ENCODE results near the gene ASB4. TPM values are rescaled to one million over a fixed set of nuclear protein-coding genes. Genes with fewer than 3 reads are reported as not detected.

The ASB4 gene
- total and polyA plus RNA-seq, 11 donors, result 0.18 to 11.5 (median 3.1) TPM

DNA sequence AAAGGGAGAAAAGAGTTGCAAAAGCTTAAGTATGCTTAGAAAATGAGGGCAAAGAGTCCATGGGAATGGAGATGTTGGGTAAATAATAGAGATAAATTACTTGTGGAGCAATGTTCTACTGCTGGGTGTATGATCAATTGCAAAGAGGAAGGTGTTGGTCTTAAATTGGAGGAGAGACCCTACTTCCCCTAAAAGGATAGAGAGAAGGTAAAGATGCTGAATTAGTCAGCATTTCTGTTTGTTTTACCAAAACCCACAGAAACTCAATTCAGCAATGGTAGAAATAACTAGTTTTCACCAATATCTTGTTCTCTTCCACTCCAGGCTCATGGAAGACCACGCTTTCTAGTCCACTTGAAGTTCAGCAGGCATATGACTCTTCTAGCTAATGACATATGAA is 32.1 kb downstream of the ASB4 start:
- no peak for TF ChIP-seq POLR2A (IDR thresholded peaks at IDR 0.05)
- TF ChIP-seq, protein P1, sequence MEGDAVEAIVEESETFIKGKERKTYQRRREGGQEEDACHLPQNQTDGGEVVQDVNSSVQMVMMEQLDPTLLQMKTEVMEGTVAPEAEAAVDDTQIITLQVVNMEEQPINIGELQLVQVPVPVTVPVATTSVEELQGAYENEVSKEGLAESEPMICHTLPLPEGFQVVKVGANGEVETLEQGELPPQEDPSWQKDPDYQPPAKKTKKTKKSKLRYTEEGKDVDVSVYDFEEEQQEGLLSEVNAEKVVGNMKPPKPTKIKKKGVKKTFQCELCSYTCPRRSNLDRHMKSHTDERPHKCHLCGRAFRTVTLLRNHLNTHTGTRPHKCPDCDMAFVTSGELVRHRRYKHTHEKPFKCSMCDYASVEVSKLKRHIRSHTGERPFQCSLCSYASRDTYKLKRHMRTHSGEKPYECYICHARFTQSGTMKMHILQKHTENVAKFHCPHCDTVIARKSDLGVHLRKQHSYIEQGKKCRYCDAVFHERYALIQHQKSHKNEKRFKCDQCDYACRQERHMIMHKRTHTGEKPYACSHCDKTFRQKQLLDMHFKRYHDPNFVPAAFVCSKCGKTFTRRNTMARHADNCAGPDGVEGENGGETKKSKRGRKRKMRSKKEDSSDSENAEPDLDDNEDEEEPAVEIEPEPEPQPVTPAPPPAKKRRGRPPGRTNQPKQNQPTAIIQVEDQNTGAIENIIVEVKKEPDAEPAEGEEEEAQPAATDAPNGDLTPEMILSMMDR (IDR thresholded peaks at IDR 0.05), result no peak
- 92 to 96% (median 95%) methylated on average over 1 of the region's 1 CpG for WGBS, 4 donors
- intact Hi-C loops (cut with DNase I), result no loop called here

DNA sequence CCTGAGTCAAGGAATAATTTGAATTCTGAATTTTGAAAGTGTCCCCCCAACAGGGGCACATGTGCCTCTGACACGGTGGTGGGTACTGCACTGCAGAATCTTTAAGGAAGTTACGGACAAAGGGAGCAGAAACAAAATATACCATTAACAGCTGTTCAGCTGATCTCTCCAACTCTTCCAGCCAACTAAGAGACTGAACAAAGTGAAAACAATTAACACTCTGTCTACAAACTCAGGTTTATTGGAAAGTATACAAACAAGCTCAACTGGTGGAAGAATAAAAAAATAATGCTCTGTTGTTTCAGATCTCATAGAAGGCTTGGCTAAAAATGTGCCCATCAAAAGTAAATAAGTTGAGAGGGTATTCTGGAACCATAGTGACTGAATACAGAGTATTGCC is 34.4 kb downstream of the ASB4 start:
- Histone ChIP-seq H3K36me3 (no peaks in the 10 kb centered on the region), H3K4me3 (no peak overlapping the region), H3K27ac (no peak overlapping the region), H3K4me1 (peaks cover 0 to 6% (median 0%) of the 10 kb centered on the region in 12 donors), H3K27me3 (peaks cover 0 to 6% (median 0%) of the 10 kb centered on the region in 9 donors), H3K9me3 (no peaks in the 10 kb centered on the region)
- WGBS, 4 donors, result 75 to 80% (median 78%) methylated on average over 2 of the region's 2 CpGs
- DNase-seq (no peak), ATAC-seq (no peak)
- TF ChIP-seq, protein P1 (IDR thresholded peaks at IDR 0.05), result no peak
- TF ChIP-seq POLR2A (IDR thresholded peaks at IDR 0.05), result no peak
- intact Hi-C loops (cut with DNase I), result loop anchor here in 2 of 10 donors (10.0 kb wide), 2 partner anchors 345 to 355 kb away; no protein-coding TSS in a partner anchor

More for the DNA sequence above, 32.1 kb downstream of the ASB4 start:
- Histone ChIP-seq H3K4me1 (no peaks in the 10 kb centered on the region), H3K36me3 (no peaks in the 10 kb centered on the region), H3K4me3 (no peak overlapping the region), H3K27me3 (peaks cover 0 to 6% (median 0%) of the 10 kb centered on the region in 9 donors), H3K9me3 (no peaks in the 10 kb centered on the region), H3K27ac (no peak overlapping the region)
- ATAC-seq (no peak), DNase-seq (no peak)

DNA sequence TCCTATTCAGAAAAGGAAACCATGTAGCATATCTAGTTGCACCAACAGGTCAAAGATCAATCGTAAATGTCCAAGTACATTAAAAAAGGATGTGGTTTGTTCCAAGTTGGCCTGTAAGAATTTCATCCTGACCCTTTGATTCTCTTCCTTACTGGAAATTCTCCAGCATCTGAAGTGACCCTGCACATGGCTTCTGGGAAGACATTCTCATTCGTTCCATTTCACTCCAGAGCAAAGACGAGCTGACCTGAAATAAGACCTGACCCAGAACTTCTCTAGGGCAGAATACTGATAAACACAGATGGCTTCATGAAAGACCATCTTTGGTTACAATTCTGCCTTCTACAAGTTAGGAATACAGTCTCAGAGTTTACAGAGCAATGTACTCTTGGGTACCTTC is 39.8 kb downstream of the ASB4 start:
- peak overlapping the region in 2 of 12 donors; percentile 12 to 27 for H3K27ac ChIP-seq
- no peaks in the 10 kb centered on the region for H3K9me3 ChIP-seq
- no peak overlapping the region for H3K4me3 ChIP-seq
- DNase-seq (no peak), ATAC-seq (peak in 2 of 4 donors; percentile 14 to 22)
- peaks cover 0 to 19% (median 0%) of the 10 kb centered on the region in 12 donors for H3K4me1 ChIP-seq
- TF ChIP-seq, protein P1 (IDR thresholded peaks at IDR 0.05), result no peak
- no peak for TF ChIP-seq POLR2A (IDR thresholded peaks at IDR 0.05)
- intact Hi-C loops (cut with DNase I), result loop anchor here in 5 of 10 donors (5.0 to 10.0 kb wide), 4 partner anchors 52 to 349 kb away; no protein-coding TSS in a partner anchor
- no peaks in the 10 kb centered on the region for H3K36me3 ChIP-seq
- H3K27me3 ChIP-seq, result no peaks in the 10 kb centered on the region
- 41 to 52% (median 41%) methylated on average over 3 of the region's 3 CpGs for WGBS, 4 donors

DNA sequence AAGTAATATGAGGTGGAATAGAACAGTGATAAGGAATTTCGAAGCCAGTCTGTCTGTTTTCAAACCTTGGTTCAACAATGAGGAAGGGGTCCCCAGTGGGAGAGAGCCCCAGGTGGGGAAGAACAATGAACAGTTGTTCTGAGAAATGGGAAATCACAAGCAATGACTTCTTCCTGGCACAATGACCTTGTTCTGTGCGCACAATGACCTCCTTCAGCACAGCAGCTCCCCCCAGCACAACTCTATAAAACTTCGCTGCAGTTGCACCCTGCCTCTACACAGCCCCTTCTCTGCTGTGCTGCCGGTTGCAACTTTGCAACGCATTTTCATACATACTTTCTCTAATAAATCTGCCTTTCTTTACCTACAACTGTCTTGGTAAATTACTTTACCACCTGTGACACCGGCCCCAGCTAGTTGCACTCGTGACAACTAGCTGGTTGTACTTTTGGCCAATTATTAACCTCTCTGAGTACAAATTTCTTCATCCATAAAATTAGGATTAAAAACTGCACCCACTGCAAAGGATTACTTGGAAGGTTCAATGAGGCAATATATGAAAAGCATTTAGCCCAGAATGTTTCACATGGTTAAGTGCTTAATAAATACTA is 40.5 kb downstream of the ASB4 start:
- ATAC-seq (peak in 1 of 4 donors; percentile 25), DNase-seq (no peak)
- H3K36me3 ChIP-seq, result no peaks in the 10 kb centered on the region
- no peaks in the 10 kb centered on the region for H3K9me3 ChIP-seq
- peak overlapping the region in 1 of 12 donors; percentile 12 for H3K27ac ChIP-seq
- TF ChIP-seq POLR2A (IDR thresholded peaks at IDR 0.05), result no peak
- TF ChIP-seq, protein P1 (IDR thresholded peaks at IDR 0.05), result no peak
- H3K4me3 ChIP-seq, result no peak overlapping the region
- peaks cover 0 to 19% (median 0%) of the 10 kb centered on the region in 12 donors for H3K4me1 ChIP-seq
- intact Hi-C loops (cut with DNase I), result loop anchor here in 5 of 10 donors (2.0 to 10.0 kb wide), 6 partner anchors 13 to 349 kb away; no protein-coding TSS in a partner anchor
- no peaks in the 10 kb centered on the region for H3K27me3 ChIP-seq
- WGBS, 4 donors, result 59 to 74% (median 63%) methylated on average over 7 of the region's 7 CpGs

Data from heart left ventricle (tissue), 16 donors.